ENCODE data around the gene IL1R1. TPM values are rescaled to one million over a fixed set of nuclear protein-coding genes. Genes with fewer than 3 reads are reported as not detected.
A peak's percentile ranks its signal among the peaks of the same experiment; 100 is the strongest.

Gene IL1R1
- total RNA-seq, 4 donors from 2014 or later, result 20.0 to 157 (median 38.9) TPM

- no peak for TF ChIP-seq POLR2A (IDR thresholded peaks at IDR 0.05)
- TF ChIP-seq CTCF (IDR thresholded peaks at IDR 0.05), result no peak
- Histone ChIP-seq H3K4me1 (no peaks in the 10 kb centered on the region), H3K4me3 (peak overlapping the region; percentile 35 to 73 (median 54)), H3K27me3 (no peaks in the 10 kb centered on the region), H3K27ac (peak overlapping the region; percentile 72 to 93 (median 88)), H3K9me3 (peaks cover 0 to 11% (median 2%) of the 10 kb centered on the region in 4 donors), H3K36me3 (peaks cover 0 to 5% (median 0%) of the 10 kb centered on the region in 3 donors)
- no peak for DNase-seq
These were observed 972 bp downstream of the IL1R1 start for GRCh38 chr2:102143450-102143985.

GRCh38 chr2:102144128-102144527 is 1.6 kb downstream of the IL1R1 start:
- H3K36me3 ChIP-seq, result peaks cover 0 to 5% (median 0%) of the 10 kb centered on the region in 3 donors
- no peaks in the 10 kb centered on the region for H3K4me1 ChIP-seq
- peak overlapping the region in 3 of 4 donors; percentile 39 to 73 (median 68) for H3K4me3 ChIP-seq
- H3K9me3 ChIP-seq, result peaks cover 0 to 11% (median 2%) of the 10 kb centered on the region in 4 donors
- H3K27me3 ChIP-seq, result no peaks in the 10 kb centered on the region
- H3K27ac ChIP-seq, result peak overlapping the region; percentile 72 to 93 (median 88)
- no peak for DNase-seq
- TF ChIP-seq CTCF (IDR thresholded peaks at IDR 0.05) (no peak), POLR2A (IDR thresholded peaks at IDR 0.05) (no peak)

GRCh38 chr2:102145107-102145506 is 2.6 kb downstream of the IL1R1 start:
- Histone ChIP-seq H3K27me3 (no peaks in the 10 kb centered on the region), H3K9me3 (peaks cover 0 to 11% (median 2%) of the 10 kb centered on the region in 4 donors), H3K4me3 (peak overlapping the region in 2 of 4 donors; percentile 68 to 73), H3K27ac (peak overlapping the region in 2 of 4 donors; percentile 48 to 57), H3K4me1 (no peaks in the 10 kb centered on the region), H3K36me3 (peaks cover 0 to 5% (median 0%) of the 10 kb centered on the region in 3 donors)
- DNase-seq, result no peak
- TF ChIP-seq CTCF (IDR thresholded peaks at IDR 0.05) (no peak), POLR2A (IDR thresholded peaks at IDR 0.05) (no peak)

GRCh38 chr2:102145934-102146333 is 3.4 kb downstream of the IL1R1 start:
- H3K9me3 ChIP-seq, result peaks cover 0 to 11% (median 2%) of the 10 kb centered on the region in 4 donors
- H3K36me3 ChIP-seq, result peaks cover 0 to 5% (median 0%) of the 10 kb centered on the region in 3 donors
- H3K27me3 ChIP-seq, result no peaks in the 10 kb centered on the region
- peak overlapping the region in 1 of 4 donors; percentile 73 for H3K4me3 ChIP-seq
- H3K27ac ChIP-seq, result peak overlapping the region in 2 of 4 donors; percentile 48 to 57
- DNase-seq, result no peak
- no peak for TF ChIP-seq POLR2A (IDR thresholded peaks at IDR 0.05)
- TF ChIP-seq CTCF (IDR thresholded peaks at IDR 0.05), result no peak
- H3K4me1 ChIP-seq, result no peaks in the 10 kb centered on the region

- Histone ChIP-seq H3K9me3 (peaks cover 0 to 11% (median 2%) of the 10 kb centered on the region in 4 donors), H3K4me3 (no peak overlapping the region), H3K27me3 (no peaks in the 10 kb centered on the region), H3K36me3 (peaks cover 0 to 5% (median 0%) of the 10 kb centered on the region in 3 donors), H3K27ac (peak overlapping the region in 2 of 4 donors; percentile 45 to 66), H3K4me1 (no peaks in the 10 kb centered on the region)
- no peak for DNase-seq
- TF ChIP-seq POLR2A (IDR thresholded peaks at IDR 0.05), result no peak
- TF ChIP-seq CTCF (IDR thresholded peaks at IDR 0.05), result no peak
These were observed 5.4 kb downstream of the IL1R1 start for GRCh38 chr2:102147935-102148334.
